Activated gamma-delta T cell (primary cell): ENCODE data around the gene TP53TG3F.
"Not testable (repeated sequence)": the region's sequence is repeated elsewhere in the genome, so short reads cannot be mapped to it uniquely, and the experiment has no call there.

ENCODE experiments used
- DNase-seq: peaks from one replicate; lab custom pipeline; 2025; lab: John Stamatoyannopoulos, UW
- total RNA-seq, 2 donors: gene quantifications; one replicate each; lab custom pipeline; 2026; lab: John Stamatoyannopoulos, UW

Gene TP53TG3F, protein sequence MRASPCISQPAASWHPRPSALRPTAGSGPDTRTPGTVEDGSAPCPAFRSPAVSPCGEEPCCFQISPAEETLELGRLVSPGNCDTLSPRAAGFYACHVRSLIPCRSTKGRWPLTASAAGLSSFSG
- total RNA-seq, result 0 reads per million in 2 donors

DNA sequence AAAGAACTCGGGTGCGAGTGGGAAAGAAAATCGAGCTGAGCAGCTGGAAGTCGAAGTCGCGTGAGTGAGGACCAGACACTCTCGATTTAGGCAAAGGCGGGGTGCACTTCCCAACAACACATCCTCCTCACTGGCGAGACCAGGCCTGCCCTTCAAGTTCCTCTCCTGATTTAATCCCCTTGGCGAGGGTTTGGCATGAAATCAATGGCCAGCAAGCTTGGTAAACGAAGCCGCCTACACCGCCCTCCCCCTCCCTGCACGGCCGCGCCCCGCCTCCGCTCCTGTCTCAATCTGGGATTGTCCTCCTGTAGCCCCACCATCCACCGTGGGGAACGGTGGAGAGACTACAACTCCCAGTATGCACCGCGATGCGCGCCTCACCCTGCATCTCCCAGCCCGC lies at the start of gene TP53TG3F:
Gene TP53TG3F, plus strand, starts transcription at position 301 of the 400 bp plus-strand sequence. Its CDS starts 68 bp downstream, at position 369.
- DNase-seq, result not testable (repeated sequence)

DNA sequence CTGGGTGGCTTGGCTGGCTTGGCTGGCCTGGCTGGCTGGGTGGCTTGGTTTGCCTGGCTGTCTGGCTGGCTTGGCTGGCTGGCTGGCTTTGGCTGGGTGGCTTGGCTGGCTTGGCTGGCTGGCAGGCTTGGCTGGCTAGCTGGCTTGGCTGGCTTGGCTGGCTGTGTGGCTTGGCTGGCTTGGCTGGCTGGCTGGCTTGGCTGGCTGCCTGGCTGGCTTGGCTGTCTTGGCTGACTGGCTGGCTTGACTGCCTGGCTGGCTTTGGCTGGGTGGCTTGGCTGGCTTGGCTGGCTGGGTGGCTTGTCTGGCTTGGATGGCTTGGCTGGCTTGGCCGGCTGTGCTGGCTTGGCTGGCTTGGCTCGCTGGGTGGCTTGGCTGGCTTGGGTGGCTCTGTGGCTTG lies 32.2 kb downstream of the TP53TG3F start:
- DNase-seq, result not testable (repeated sequence)

DNA sequence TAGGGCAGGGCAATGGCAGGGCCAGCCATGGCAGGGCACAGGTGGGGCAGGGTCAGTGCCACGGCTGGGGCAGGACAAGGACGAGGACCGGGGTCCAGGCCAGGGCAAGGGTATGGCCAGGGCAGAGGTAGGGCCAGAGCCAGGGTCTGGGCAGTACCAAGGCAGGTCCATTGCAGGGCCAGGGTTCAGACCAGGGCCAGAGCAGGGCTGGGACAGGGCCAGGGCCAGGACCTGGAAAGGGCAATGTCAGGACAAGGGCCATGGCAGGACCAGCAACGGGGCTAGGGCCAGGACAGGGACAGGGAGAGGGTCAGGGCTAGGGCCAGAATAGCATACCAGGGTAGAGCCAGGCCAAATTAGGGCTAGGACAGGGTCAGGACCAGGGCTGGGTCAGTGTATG lies 47.8 kb downstream of the TP53TG3F start:
- DNase-seq, result not testable (repeated sequence)

DNA sequence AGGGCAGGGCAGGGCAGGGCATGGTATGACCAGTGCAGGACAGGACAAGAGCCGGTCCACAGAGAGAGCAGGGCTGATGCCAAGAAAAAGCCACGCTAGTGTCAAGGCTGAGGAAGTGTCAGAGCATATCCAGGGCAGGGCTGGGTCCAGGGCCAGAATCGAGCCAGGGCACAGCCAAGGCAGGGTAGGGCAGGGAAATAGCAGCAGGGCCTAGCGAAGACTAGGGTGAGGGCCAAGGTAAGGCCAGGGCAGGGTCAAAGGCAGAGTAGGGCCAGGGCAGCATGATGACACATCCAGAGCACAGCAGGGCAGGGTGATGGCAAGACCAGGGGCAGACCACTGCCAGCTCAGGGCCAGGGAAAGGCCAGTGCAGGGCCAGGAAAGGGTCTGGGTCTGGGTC lies 49.7 kb downstream of the TP53TG3F start:
- not testable (repeated sequence) for DNase-seq

DNA sequence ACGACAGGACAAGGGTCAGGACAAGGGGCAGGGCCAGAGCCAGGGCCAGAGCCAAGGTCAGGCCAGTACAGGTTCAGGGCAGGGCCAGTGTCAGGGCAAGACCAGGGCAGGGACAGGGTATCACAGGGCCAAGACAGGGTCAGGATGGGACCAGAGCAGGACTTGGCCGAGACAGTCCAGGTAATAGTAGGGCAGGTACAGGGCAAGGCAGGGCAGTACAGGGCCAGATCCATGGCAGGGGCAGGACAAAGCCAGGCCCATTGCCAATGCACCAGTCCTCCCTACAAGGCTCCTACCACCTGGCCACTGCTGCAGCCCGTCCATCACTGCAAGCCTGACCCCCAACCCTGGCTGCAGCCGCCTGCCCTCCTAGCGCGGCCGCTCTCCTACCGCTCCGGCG lies 50.5 kb downstream of the TP53TG3F start:
- not testable (repeated sequence) for DNase-seq
